IMR-90 (cell line): Measurements from ENCODE around the gene AHNAK. TPM values are rescaled to one million over a fixed set of nuclear protein-coding genes. Genes with fewer than 3 reads are reported as not detected.

Source experiments
- ATAC-seq: fragments of 200-7000 bp; cut with Tn5 transposase; 2 replicates; pipeline ENCODE4 v1.9.1; 2020; ENCODE audit warnings: low read depth, mild to moderate bottlenecking, moderate library complexity
- BruUV-seq: library from RNA; stranded (reverse); fragments of 400-500 nt; replicated peaks from 2 replicates; lab custom pipeline; 2021; lab: Mats Ljungman, UMichigan
- CTCF ChIA-PET: fragments of 300-600 bp; formaldehyde crosslinking; extraction: SDS; loops from one replicate; lab custom pipeline; 2021; ENCODE audit warnings: antibody characterized with exemption; lab: Yijun Ruan, JAX
- POLR2A ChIA-PET: fragments of 300-600 bp; sonication (Branson Sonifier 250); formaldehyde crosslinking; loops from one replicate; lab custom pipeline; 2022; ENCODE audit warnings: antibody characterized with exemption; ENCODE audit not compliant: unreplicated experiment; lab: Charles Lee
- DNase-seq: peaks from one replicate; pipeline ENCODE4 v3.0.0; 2013
- H2AFZ ChIP-seq: replicated peaks from 2 replicates; pipeline ENCODE3; 2013; ENCODE audit warnings: low read length, mild to moderate bottlenecking; ENCODE audit not compliant: poor library complexity
- H2AK5ac ChIP-seq: 2 replicates; pipeline ENCODE4 v1.6.1; 2013; ENCODE audit warnings: low read depth, low read length, inconsistent platforms
- H2AK9ac ChIP-seq: replicated peaks from 2 replicates; pipeline ENCODE3; 2013; ENCODE audit warnings: mild to moderate bottlenecking, low read depth, low read length, moderate library complexity; ENCODE audit not compliant: poor library complexity
- H2BK120ac ChIP-seq: 2 replicates; pipeline ENCODE4 v1.6.1; 2013; ENCODE audit warnings: low read depth, low read length, inconsistent platforms
- H2BK15ac ChIP-seq: 3 replicates; pipeline ENCODE4 v1.6.1; 2013; ENCODE audit warnings: low read depth, low read length, inconsistent platforms
- H2BK20ac ChIP-seq: 2 replicates; pipeline ENCODE4 v1.6.1; 2013; ENCODE audit warnings: low read depth, mild to moderate bottlenecking, inconsistent platforms, low read length, moderate library complexity
- H2BK5ac ChIP-seq: 2 replicates; pipeline ENCODE4 v1.6.1; 2013; ENCODE audit warnings: mild to moderate bottlenecking, low read depth, low read length, inconsistent platforms; ENCODE audit not compliant: poor library complexity, severe bottlenecking
- H3K14ac ChIP-seq: replicated peaks from 2 replicates; pipeline ENCODE4 v1.6.1; 2013; ENCODE audit warnings: low read depth, low read length, inconsistent platforms
- H3K18ac ChIP-seq: 2 replicates; pipeline ENCODE4 v1.6.1; 2013; ENCODE audit warnings: low read depth, low read length, control low read depth
- H3K23ac ChIP-seq: 2 replicates; pipeline ENCODE4 v1.6.1; 2013; ENCODE audit warnings: low read depth, low read length, inconsistent platforms
- H3K27ac ChIP-seq: 2 replicates; pipeline ENCODE4 v1.5.1; 2013; ENCODE audit warnings: mild to moderate bottlenecking, control low read depth, low read length; ENCODE audit not compliant: insufficient read depth
- H3K27me3 ChIP-seq: 2 replicates; pipeline ENCODE4 v1.6.1; 2013; ENCODE audit warnings: low read length; ENCODE audit not compliant: control insufficient read depth, insufficient read depth
- H3K36me3 ChIP-seq: 2 replicates; pipeline ENCODE4 v1.6.1; 2013; ENCODE audit warnings: low read length, mixed read lengths; ENCODE audit not compliant: control insufficient read depth, insufficient read depth
- H3K4ac ChIP-seq: 2 replicates; pipeline ENCODE4 v1.6.1; 2013; ENCODE audit warnings: low read depth, low read length, inconsistent platforms
- H3K4me1 ChIP-seq: 2 replicates; pipeline ENCODE4 v1.6.1; 2013; ENCODE audit warnings: low read length, mixed read lengths; ENCODE audit not compliant: control insufficient read depth, insufficient read depth
- H3K4me2 ChIP-seq: 2 replicates; pipeline ENCODE4 v1.6.1; 2013; ENCODE audit warnings: low read depth, mild to moderate bottlenecking, control low read depth, low read length, moderate library complexity
- H3K4me3 ChIP-seq: 2 replicates; pipeline ENCODE4 v1.5.1; 2013; ENCODE audit warnings: low read depth, mild to moderate bottlenecking, control low read depth, low read length, moderate library complexity; ENCODE audit not compliant: insufficient read depth
- H3K56ac ChIP-seq: 2 replicates; pipeline ENCODE4 v1.6.1; 2013; ENCODE audit warnings: low read length, inconsistent platforms; ENCODE audit not compliant: insufficient read depth; ENCODE audit errors: extremely low read depth
- H3K79me1 ChIP-seq, 2 experiments: 2 replicates each; pipeline ENCODE4 v1.6.1; 2013; ENCODE audit warnings: low read length in 2 of 2, inconsistent platforms in 1 of 2, low read depth in 1 of 2
- H3K9ac ChIP-seq: 2 replicates; pipeline ENCODE4 v1.6.1; 2013; ENCODE audit warnings: low read depth, low read length, control low read depth
- H3K9me1 ChIP-seq: 2 replicates; pipeline ENCODE4 v1.6.1; 2013; ENCODE audit warnings: low read length, inconsistent platforms; ENCODE audit not compliant: insufficient read depth
- H3K9me3 ChIP-seq: 2 replicates; pipeline ENCODE4 v1.6.1; 2013; ENCODE audit warnings: low read length; ENCODE audit not compliant: control insufficient read depth, insufficient read depth
- H4K20me1 ChIP-seq: 2 replicates; pipeline ENCODE4 v1.6.1; 2013; ENCODE audit warnings: low read length, inconsistent platforms; ENCODE audit not compliant: insufficient read depth
- H4K5ac ChIP-seq: 2 replicates; pipeline ENCODE4 v1.6.1; 2013; ENCODE audit warnings: mild to moderate bottlenecking, low read depth, low read length, control low read depth
- H4K8ac ChIP-seq, 2 experiments: 2 replicates each; pipeline ENCODE4 v1.6.1; 2013; ENCODE audit warnings: low read depth in 2 of 2, low read length in 2 of 2, control low read depth in 1 of 2, inconsistent platforms in 1 of 2
- H4K91ac ChIP-seq: 2 replicates; pipeline ENCODE4 v1.6.1; 2013; ENCODE audit warnings: low read depth, low read length, inconsistent platforms; ENCODE audit not compliant: insufficient read depth
- FOS ChIP-seq: fragments of 150-350 bp; IDR thresholded peaks from 2 replicates; pipeline ENCODE4 v1.6.1; 2016; ENCODE audit warnings: low read depth, low read length
- MAZ ChIP-seq: IDR thresholded peaks from 2 replicates; pipeline ENCODE4 v1.6.1; 2012; ENCODE audit warnings: low read depth, mild to moderate bottlenecking, low read length, improper control_type of control experiment, moderate library complexity, borderline replicate concordance
- MXI1 ChIP-seq: IDR thresholded peaks from 2 replicates; pipeline ENCODE4 v1.6.1; 2012; ENCODE audit warnings: low read depth, mild to moderate bottlenecking, low read length, moderate library complexity, borderline replicate concordance
- NFE2L2 ChIP-seq: fragments of 150-350 bp; IDR thresholded peaks from 2 replicates; pipeline ENCODE4 v1.6.1; 2016; ENCODE audit warnings: low read depth, mild to moderate bottlenecking, low read length
- RCOR1 ChIP-seq: IDR thresholded peaks from 2 replicates; pipeline ENCODE4 v1.6.1; 2012; ENCODE audit warnings: mild to moderate bottlenecking, low read length, improper control_type of control experiment; ENCODE audit not compliant: insufficient replicate concordance
- WGBS, 2 experiments: methylation state at CpG; one replicate each; pipeline versions ENCODE4 v1.1.5 to v1.1.7; 2013; ENCODE audit warnings: missing lambda C conversion rate in 2 of 2; ENCODE audit not compliant: insufficient read length in 1 of 2; ENCODE audit errors: extremely low coverage in 2 of 2; 5-methylcytosine and 5-hydroxymethylcytosine counted together
- dilution Hi-C: fragments of 300-500 bp; cut with HindIII; formaldehyde crosslinking; loops from one replicate; pipeline ENCODE4 v1.14.3; 2018; ENCODE audit warnings: low sequenced_read_pairs; ENCODE audit not compliant: unreplicated experiment
- in situ Hi-C: fragments of 300-500 bp; cut with MboI; formaldehyde crosslinking; loops from 3 replicates; pipeline ENCODE4 v1.14.3; 2019; ENCODE audit warnings: low sequenced_read_pairs, inconsistent platforms, mixed read lengths
- intact Hi-C: fragments of 100-400 bp; cut with micrococcal nuclease; formaldehyde crosslinking; loops from 2 replicates; pipeline ENCODE4 v1.10.0; 2022
- polyA plus RNA-seq, 3 experiments: library from polyadenylated mRNA; depleted of rRNA; stranded (reverse); fragments of >200 nt; gene quantifications; 2 replicates each; pipeline ENCODE4 v1.2.3, GENCODE V29; 2012; ENCODE audit warnings: low replicate concordance in 1 of 3
- total RNA-seq: library from RNA; depleted of rRNA; stranded (reverse); fragments of >200 nt; gene quantifications from 2 replicates; pipeline ENCODE4 v1.2.3, GENCODE V29; 2012

The AHNAK gene
- total and polyA plus RNA-seq, 2 of the 4 experiments (the other 2 are of a cell fraction), result 95.1 to 695 TPM

- Histone ChIP-seq H3K23ac (peak overlapping the region; percentile 100), H3K4me2 (peak overlapping the region; percentile 93), H2AK9ac (peak overlapping the region; percentile 96), H3K79me1 (peaks cover 12 to 56% of the 10 kb centered on the region in 2 experiments; a peak in 3 of 4 replicates), H3K14ac (peak overlapping the region; percentile 97), H2AFZ (peak overlapping the region; percentile 92), H2BK15ac (peak overlapping the region; percentile 92), H3K4me1 (peaks cover 38% of the 10 kb centered on the region), H3K27ac (peak overlapping the region; percentile 97), H3K18ac (peak overlapping the region; percentile 93), H3K56ac (peak overlapping the region; percentile 99), H4K20me1 (peaks cover 21% of the 10 kb centered on the region), H3K4me3 (peak overlapping the region; percentile 26; the same call in 1 of the 2 replicates), H2AK5ac (peak overlapping the region; percentile 99), H2BK20ac (peak overlapping the region; percentile 99), H3K36me3 (peaks cover 7% of the 10 kb centered on the region), H2BK5ac (peak overlapping the region; percentile 99), H3K27me3 (no peaks in the 10 kb centered on the region), H2BK120ac (peak overlapping the region; percentile 99), H3K9me3 (no peaks in the 10 kb centered on the region), H4K5ac (peak overlapping the region; percentile 82), H4K8ac (peak overlapping the region; percentile 93 to 99), H4K91ac (peak overlapping the region; percentile 99), H3K9me1 (peaks cover 27% of the 10 kb centered on the region), H3K9ac (peak overlapping the region; percentile 66), H3K4ac (peak overlapping the region; percentile 98)
- POLR2A ChIA-PET, result interaction anchor here (2.0 kb wide), 1 partner anchor 10 kb away, joined by 16 read pairs; no protein-coding TSS in a partner anchor
- dilution Hi-C loops (no loop called here), intact Hi-C loops (no loop called here), in situ Hi-C loops (loop anchor here (5.0 kb wide), 1 partner anchor 132 kb away; no protein-coding TSS in a partner anchor)
- DNase-seq, result peak; percentile 92
- peak; percentile 19 for ATAC-seq
- BruUV-seq, result no TSS peak
- CTCF ChIA-PET, result interaction anchor here (3.0 to 3.1 kb wide), 2 partner anchors 11 to 129 kb away, joined by 13 to 23 read pairs; no protein-coding TSS in a partner anchor
- no CpG with 5 or more reads among the region's 8 CpGs for WGBS, 2 experiments
- TF ChIP-seq MXI1 (0 out of 2 replicates have a peak, but pooled peaks have one; percentile 21), FOS (no peak; the same call in 1 of the 2 replicates), NFE2L2 (no peak), MAZ (peak; percentile 16; the same call in 1 of the 2 replicates), RCOR1 (peak; percentile 17)
These were observed 7.3 kb upstream of the AHNAK start for GRCh38 chr11:62553839-62554361.
